ENCODE data around the gene MYOCD. TPM values are rescaled to one million over a fixed set of nuclear protein-coding genes. Genes with fewer than 3 reads are reported as not detected.
A peak's percentile ranks its signal among the peaks of the same experiment; 100 is the strongest.

MYOCD gene
- total RNA-seq, 1 donor from 2014 or later: 8.7 TPM

DNA sequence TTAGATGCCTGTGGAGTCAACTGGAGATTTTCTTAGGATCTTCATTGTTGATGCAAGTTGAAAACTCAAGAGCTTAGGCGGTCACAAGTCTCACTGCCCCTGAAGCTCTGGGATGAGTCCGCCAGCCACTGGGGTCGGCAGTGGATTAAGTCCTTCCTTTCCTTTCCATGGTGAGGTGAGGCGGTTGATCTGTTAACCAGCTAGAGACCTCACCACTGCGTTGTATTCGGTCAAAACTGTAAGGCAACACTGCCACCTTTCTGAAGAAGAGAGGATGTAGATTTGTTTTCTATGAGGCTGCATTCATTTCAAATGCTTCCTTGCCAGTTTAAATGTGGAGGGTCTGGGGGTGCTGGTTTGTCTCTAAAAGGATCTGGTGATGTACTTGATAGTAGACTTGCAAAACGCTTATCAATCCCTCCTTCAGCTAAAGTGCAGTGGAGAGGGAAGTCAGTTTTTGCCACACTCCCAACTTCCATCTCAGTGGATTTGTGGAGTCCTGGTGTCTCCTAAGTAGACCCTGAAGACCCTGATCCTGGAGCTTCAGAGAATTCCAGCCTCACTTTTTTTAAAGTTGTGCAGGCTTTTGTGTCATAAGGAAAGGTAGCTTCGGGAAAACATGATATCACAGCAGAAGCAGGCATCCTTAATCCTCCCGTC lies 1.7 kb downstream of the MYOCD start:
- DNase-seq: peak; percentile 15
- no peaks in the 10 kb centered on the region for H3K9me3 Mint-ChIP-seq
- peak overlapping the region; percentile 27 for H3K27ac Mint-ChIP-seq
- ChIA-PET POLR2A (interaction anchor here (0.9 to 1.7 kb wide), 3 partner anchors 235 to 238 kb away, joined by 3 to 7 read pairs (median 4); no protein-coding TSS in a partner anchor), CTCF (interaction anchor here (0.9 to 4.1 kb wide), 12 partner anchors 73 to 486 kb away, joined by 3 to 69 read pairs (median 4); no protein-coding TSS in a partner anchor)
- H3K27me3 Mint-ChIP-seq: peaks cover 48% of the 10 kb centered on the region
- H3K36me3 Mint-ChIP-seq (ENCODE audit: low read depth): no peaks in the 10 kb centered on the region
- H3K4me1 Mint-ChIP-seq: peaks cover 11% of the 10 kb centered on the region
- TF ChIP-seq, protein P1, sequence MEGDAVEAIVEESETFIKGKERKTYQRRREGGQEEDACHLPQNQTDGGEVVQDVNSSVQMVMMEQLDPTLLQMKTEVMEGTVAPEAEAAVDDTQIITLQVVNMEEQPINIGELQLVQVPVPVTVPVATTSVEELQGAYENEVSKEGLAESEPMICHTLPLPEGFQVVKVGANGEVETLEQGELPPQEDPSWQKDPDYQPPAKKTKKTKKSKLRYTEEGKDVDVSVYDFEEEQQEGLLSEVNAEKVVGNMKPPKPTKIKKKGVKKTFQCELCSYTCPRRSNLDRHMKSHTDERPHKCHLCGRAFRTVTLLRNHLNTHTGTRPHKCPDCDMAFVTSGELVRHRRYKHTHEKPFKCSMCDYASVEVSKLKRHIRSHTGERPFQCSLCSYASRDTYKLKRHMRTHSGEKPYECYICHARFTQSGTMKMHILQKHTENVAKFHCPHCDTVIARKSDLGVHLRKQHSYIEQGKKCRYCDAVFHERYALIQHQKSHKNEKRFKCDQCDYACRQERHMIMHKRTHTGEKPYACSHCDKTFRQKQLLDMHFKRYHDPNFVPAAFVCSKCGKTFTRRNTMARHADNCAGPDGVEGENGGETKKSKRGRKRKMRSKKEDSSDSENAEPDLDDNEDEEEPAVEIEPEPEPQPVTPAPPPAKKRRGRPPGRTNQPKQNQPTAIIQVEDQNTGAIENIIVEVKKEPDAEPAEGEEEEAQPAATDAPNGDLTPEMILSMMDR (IDR thresholded peaks at IDR 0.05): no peak
- peak overlapping the region; percentile 62 for H3K4me3 Mint-ChIP-seq
- ATAC-seq (ENCODE audit: low read depth): peak; percentile 57
- intact Hi-C loops (cut with micrococcal nuclease): loop anchor here (1.0 to 10.0 kb wide), 7 partner anchors 121 to 1793 kb away; no protein-coding TSS in a partner anchor

DNA sequence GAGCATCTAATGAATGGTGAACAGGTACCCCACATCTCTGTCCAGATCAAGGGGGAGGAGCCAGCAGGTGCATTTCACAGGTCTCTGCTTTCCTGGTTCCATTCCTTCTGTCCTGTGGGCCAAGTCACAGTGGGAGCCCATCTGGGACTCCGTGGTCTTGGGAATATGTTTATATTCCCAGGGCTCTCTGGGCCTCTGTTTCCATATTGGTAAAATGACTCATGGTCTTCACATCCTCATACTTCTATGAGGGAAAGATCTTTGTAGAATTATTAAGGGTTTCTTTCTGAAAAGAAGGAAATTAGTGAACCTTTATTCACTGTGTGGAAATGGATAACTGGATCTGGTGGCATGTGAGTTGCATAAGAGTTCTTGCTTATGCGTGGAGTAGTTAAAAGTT lies 6.2 kb downstream of the MYOCD start:
- H3K27me3 Mint-ChIP-seq: peaks cover 16% of the 10 kb centered on the region
- TF ChIP-seq, protein P1 (IDR thresholded peaks at IDR 0.05): no peak
- ChIA-PET CTCF (no interaction called here), POLR2A (no interaction called here)
- H3K36me3 Mint-ChIP-seq (ENCODE audit: low read depth): no peaks in the 10 kb centered on the region
- no peak overlapping the region for H3K27ac Mint-ChIP-seq
- intact Hi-C loops (cut with micrococcal nuclease): no loop called here
- no peaks in the 10 kb centered on the region for H3K9me3 Mint-ChIP-seq
- H3K4me1 Mint-ChIP-seq: peaks cover 2% of the 10 kb centered on the region
- ATAC-seq (ENCODE audit: low read depth): no peak
- DNase-seq: no peak
- no peak overlapping the region for H3K4me3 Mint-ChIP-seq

DNA sequence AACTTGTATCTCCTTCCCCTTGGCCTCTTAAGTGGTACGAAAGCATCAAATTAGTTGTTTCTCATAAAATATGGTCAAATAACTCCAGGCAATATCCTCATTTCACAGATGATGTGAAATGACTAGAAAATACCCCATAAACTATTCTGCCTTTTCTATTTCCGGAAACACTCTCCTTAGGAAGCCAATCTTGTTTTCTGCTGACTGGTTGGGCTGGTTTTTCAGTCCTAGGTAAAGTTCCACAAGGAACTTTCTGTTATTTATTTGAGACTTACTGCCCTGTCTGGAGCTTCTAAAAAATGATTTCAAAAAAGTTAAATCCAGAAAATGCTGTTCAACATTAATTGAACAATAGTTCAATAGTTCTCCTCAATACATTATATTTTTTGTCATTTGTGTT lies 7.3 kb downstream of the MYOCD start:
- ATAC-seq (ENCODE audit: low read depth) (no peak), DNase-seq (no peak)
- H3K27ac Mint-ChIP-seq: no peak overlapping the region
- H3K4me3 Mint-ChIP-seq: no peak overlapping the region
- ChIA-PET POLR2A (no interaction called here), CTCF (no interaction called here)
- H3K36me3 Mint-ChIP-seq (ENCODE audit: low read depth): no peaks in the 10 kb centered on the region
- H3K9me3 Mint-ChIP-seq: no peaks in the 10 kb centered on the region
- H3K27me3 Mint-ChIP-seq: peaks cover 8% of the 10 kb centered on the region
- intact Hi-C loops (cut with micrococcal nuclease): no loop called here
- H3K4me1 Mint-ChIP-seq: no peaks in the 10 kb centered on the region
- TF ChIP-seq, protein P1 (IDR thresholded peaks at IDR 0.05): no peak

DNA sequence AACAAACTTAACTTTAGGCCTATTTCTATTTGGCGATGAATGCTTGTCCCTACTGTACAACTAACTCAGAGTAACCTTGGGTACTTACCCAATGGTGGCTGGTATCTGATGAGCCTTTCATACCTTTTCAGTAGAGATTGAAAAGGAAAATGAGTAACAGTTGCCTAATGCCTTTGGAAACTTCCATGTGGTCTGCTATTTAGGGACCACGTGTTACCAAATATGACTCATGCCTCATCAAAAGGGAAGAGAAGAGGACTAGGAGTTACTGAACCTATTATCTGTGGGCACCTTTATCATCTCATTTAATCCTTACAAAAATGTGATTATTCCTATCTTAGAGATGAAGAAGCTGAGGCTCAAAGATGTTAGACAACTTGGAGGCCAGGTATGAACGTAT lies 8.1 kb downstream of the MYOCD start:
- H3K4me1 Mint-ChIP-seq: no peaks in the 10 kb centered on the region
- intact Hi-C loops (cut with micrococcal nuclease): no loop called here
- DNase-seq (no peak), ATAC-seq (ENCODE audit: low read depth) (no peak)
- H3K27me3 Mint-ChIP-seq: peaks cover 5% of the 10 kb centered on the region
- H3K4me3 Mint-ChIP-seq: no peak overlapping the region
- H3K27ac Mint-ChIP-seq: no peak overlapping the region
- no peaks in the 10 kb centered on the region for H3K36me3 Mint-ChIP-seq (ENCODE audit: low read depth)
- ChIA-PET CTCF (no interaction called here), POLR2A (no interaction called here)
- TF ChIP-seq, protein P1 (IDR thresholded peaks at IDR 0.05): no peak
- no peaks in the 10 kb centered on the region for H3K9me3 Mint-ChIP-seq

DNA sequence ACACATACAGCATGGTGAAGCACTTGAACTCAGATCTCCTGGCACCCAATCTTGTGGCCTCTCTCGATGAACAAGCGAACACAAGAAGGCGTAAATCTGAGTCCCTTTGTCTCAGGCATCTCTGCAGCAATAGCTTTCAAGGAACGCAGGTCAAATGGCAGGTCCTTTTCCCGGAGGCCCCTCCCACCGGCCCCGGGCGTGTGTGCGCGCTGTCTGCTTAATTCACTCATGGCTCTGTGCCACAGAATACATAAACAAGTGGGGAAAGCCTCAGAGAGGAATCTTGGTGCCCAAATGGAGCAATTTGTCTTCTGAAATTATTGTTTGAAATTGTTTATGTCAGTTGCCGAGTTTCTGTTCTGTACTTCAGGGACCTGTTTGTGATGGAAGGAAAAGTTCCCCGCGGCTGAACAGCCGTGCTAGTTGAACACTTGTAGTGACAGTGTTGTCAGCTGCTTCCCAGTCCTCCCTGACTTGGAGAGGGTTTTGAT lies 14.8 kb downstream of the MYOCD start:
- ATAC-seq (ENCODE audit: low read depth): no peak
- Mint-ChIP-seq H3K36me3 (ENCODE audit: low read depth) (no peaks in the 10 kb centered on the region), H3K27me3 (no peaks in the 10 kb centered on the region), H3K9me3 (no peaks in the 10 kb centered on the region), H3K4me3 (no peak overlapping the region), H3K4me1 (no peaks in the 10 kb centered on the region), H3K27ac (no peak overlapping the region)
- intact Hi-C loops (cut with micrococcal nuclease): no loop called here
- TF ChIP-seq, protein P1 (IDR thresholded peaks at IDR 0.05): no peak
- POLR2A ChIA-PET: no interaction called here
- no peak for DNase-seq
- CTCF ChIA-PET: no interaction called here
